Measurements from ENCODE around the gene GOSR2.
"Not testable (repeated sequence)": the region's sequence is repeated elsewhere in the genome, so short reads cannot be mapped to it uniquely, and the experiment has no call there.

The GOSR2 gene

GRCh38 chr17:46935658-46936266 is 12.8 kb downstream of the GOSR2 start:
- DNase-seq: no peak

GRCh38 chr17:46940692-46941404 is 17.9 kb downstream of the GOSR2 start:
- DNase-seq: peak; percentile 57

GRCh38 chr17:46942441-46943217 is 19.7 kb downstream of the GOSR2 start:
- peak; percentile 35 for DNase-seq

- no peak for DNase-seq
Measured at GRCh38 chr17:46943218-46943500, 20.2 kb downstream of the GOSR2 start.

- no peak for DNase-seq
Measured at GRCh38 chr17:46943501-46944393, 20.8 kb downstream of the GOSR2 start.

- no peak for DNase-seq
Measured at GRCh38 chr17:46944931-46945330, 22.0 kb downstream of the GOSR2 start.

- no peak for DNase-seq
Measured at GRCh38 chr17:46947216-46947615, 24.3 kb downstream of the GOSR2 start.

GRCh38 chr17:46948544-46948943 is 25.6 kb downstream of the GOSR2 start:
- DNase-seq: no peak

GRCh38 chr17:46949291-46950174 is 26.6 kb downstream of the GOSR2 start:
- no peak for DNase-seq

GRCh38 chr17:46950342-46950996 is 27.5 kb downstream of the GOSR2 start:
- DNase-seq: no peak

GRCh38 chr17:46950997-46951621 is 28.1 kb downstream of the GOSR2 start:
- no peak for DNase-seq

GRCh38 chr17:46951706-46952105 is 28.7 kb downstream of the GOSR2 start:
- DNase-seq: no peak

GRCh38 chr17:46952115-46952514 is 29.2 kb downstream of the GOSR2 start:
- no peak for DNase-seq

GRCh38 chr17:46953191-46953590 is 30.2 kb downstream of the GOSR2 start:
- not testable (repeated sequence) for DNase-seq

GRCh38 chr17:46958041-46958591 is 35.2 kb downstream of the GOSR2 start:
- DNase-seq: no peak

GRCh38 chr17:46960152-46960551 is 37.2 kb downstream of the GOSR2 start:
- DNase-seq: no peak

GRCh38 chr17:46962374-46962790 is 39.4 kb downstream of the GOSR2 start:
- no peak for DNase-seq

- no peak for DNase-seq
Measured at GRCh38 chr17:46963571-46963970, 40.6 kb downstream of the GOSR2 start.

GRCh38 chr17:46964315-46965265 is 41.6 kb downstream of the GOSR2 start:
- DNase-seq: no peak
